ENCODE results near the gene NIPA2. TPM values are rescaled to one million over a fixed set of nuclear protein-coding genes. Genes with fewer than 3 reads are reported as not detected.

NIPA2 gene
- total and polyA plus RNA-seq, 5 donors from 2014 or later = 39.6 to 66.4 (median 56.8) TPM

GRCh38 chr15:22877607-22878006 is 39.1 kb downstream of the NIPA2 start:
- Histone ChIP-seq H3K4me1 (ENCODE audit: control insufficient read depth, insufficient read depth, low read length, poor library complexity, severe bottlenecking) (no peaks in the 10 kb centered on the region), H3K4me3 (ENCODE audit: low read depth, low read length) (no peak overlapping the region), H3K27ac (ENCODE audit: insufficient read depth, low read length, poor library complexity, severe bottlenecking) (no peak overlapping the region), H3K27me3 (ENCODE audit: control insufficient read depth, insufficient read depth, low read length) (no peaks in the 10 kb centered on the region), H3K36me3 (ENCODE audit: control insufficient read depth, insufficient read depth, low read length) (no peaks in the 10 kb centered on the region), H3K9me3 (ENCODE audit: control insufficient read depth in 2 of 2, low read length in 2 of 2) (no peaks in the 10 kb centered on the region)
- H3K27me3 Mint-ChIP-seq = no peaks in the 10 kb centered on the region
- DNase-seq = no peak
- H3K27ac Mint-ChIP-seq = no peak overlapping the region
- H3K4me1 Mint-ChIP-seq = no peaks in the 10 kb centered on the region
- no peak for ATAC-seq (ENCODE audit: low read depth in 2 of 2)
- H3K36me3 Mint-ChIP-seq = peaks cover 6% of the 10 kb centered on the region
- H3K9me3 Mint-ChIP-seq = peaks cover 0 to 1% (median 0%) of the 10 kb centered on the region in 7 donors
- H3K4me3 Mint-ChIP-seq = no peak overlapping the region

- Mint-ChIP-seq H3K4me3 (no peak overlapping the region), H3K36me3 (peaks cover 6% of the 10 kb centered on the region), H3K27me3 (no peaks in the 10 kb centered on the region), H3K4me1 (no peaks in the 10 kb centered on the region), H3K27ac (no peak overlapping the region), H3K9me3 (peaks cover 0 to 1% (median 0%) of the 10 kb centered on the region in 7 donors)
- H3K9me3 ChIP-seq (ENCODE audit: control insufficient read depth in 2 of 2, low read length in 2 of 2) = no peaks in the 10 kb centered on the region
- DNase-seq = no peak
- no peaks in the 10 kb centered on the region for H3K4me1 ChIP-seq (ENCODE audit: control insufficient read depth, insufficient read depth, low read length, poor library complexity, severe bottlenecking)
- H3K36me3 ChIP-seq (ENCODE audit: control insufficient read depth, insufficient read depth, low read length) = no peaks in the 10 kb centered on the region
- H3K4me3 ChIP-seq (ENCODE audit: low read depth, low read length) = no peak overlapping the region
- H3K27ac ChIP-seq (ENCODE audit: insufficient read depth, low read length, poor library complexity, severe bottlenecking) = no peak overlapping the region
- no peak for ATAC-seq (ENCODE audit: low read depth in 2 of 2)
- H3K27me3 ChIP-seq (ENCODE audit: control insufficient read depth, insufficient read depth, low read length) = no peaks in the 10 kb centered on the region
Measured at GRCh38 chr15:22878103-22878502, 39.6 kb downstream of the NIPA2 start.

GRCh38 chr15:22880068-22880980 is 41.9 kb downstream of the NIPA2 start:
- Mint-ChIP-seq H3K36me3 (peaks cover 6% of the 10 kb centered on the region), H3K4me3 (no peak overlapping the region), H3K4me1 (no peaks in the 10 kb centered on the region), H3K27ac (no peak overlapping the region), H3K9me3 (no peaks in the 10 kb centered on the region), H3K27me3 (no peaks in the 10 kb centered on the region)
- no peak overlapping the region for H3K27ac ChIP-seq (ENCODE audit: insufficient read depth, low read length, poor library complexity, severe bottlenecking)
- no peaks in the 10 kb centered on the region for H3K9me3 ChIP-seq (ENCODE audit: control insufficient read depth in 2 of 2, low read length in 2 of 2)
- DNase-seq = no peak
- H3K4me1 ChIP-seq (ENCODE audit: control insufficient read depth, insufficient read depth, low read length, poor library complexity, severe bottlenecking) = no peaks in the 10 kb centered on the region
- no peaks in the 10 kb centered on the region for H3K27me3 ChIP-seq (ENCODE audit: control insufficient read depth, insufficient read depth, low read length)
- no peaks in the 10 kb centered on the region for H3K36me3 ChIP-seq (ENCODE audit: control insufficient read depth, insufficient read depth, low read length)
- no peak overlapping the region for H3K4me3 ChIP-seq (ENCODE audit: low read depth, low read length)
- ATAC-seq (ENCODE audit: low read depth in 2 of 2) = no peak

GRCh38 chr15:22880981-22881738 is 42.7 kb downstream of the NIPA2 start:
- H3K27me3 ChIP-seq (ENCODE audit: control insufficient read depth, insufficient read depth, low read length) = no peaks in the 10 kb centered on the region
- Mint-ChIP-seq H3K27ac (no peak overlapping the region), H3K4me1 (no peaks in the 10 kb centered on the region), H3K9me3 (no peaks in the 10 kb centered on the region), H3K27me3 (no peaks in the 10 kb centered on the region), H3K36me3 (peaks cover 6% of the 10 kb centered on the region), H3K4me3 (no peak overlapping the region)
- no peaks in the 10 kb centered on the region for H3K4me1 ChIP-seq (ENCODE audit: control insufficient read depth, insufficient read depth, low read length, poor library complexity, severe bottlenecking)
- H3K9me3 ChIP-seq (ENCODE audit: control insufficient read depth in 2 of 2, low read length in 2 of 2) = no peaks in the 10 kb centered on the region
- no peaks in the 10 kb centered on the region for H3K36me3 ChIP-seq (ENCODE audit: control insufficient read depth, insufficient read depth, low read length)
- DNase-seq (no peak), ATAC-seq (ENCODE audit: low read depth in 2 of 2) (no peak)
- no peak overlapping the region for H3K4me3 ChIP-seq (ENCODE audit: low read depth, low read length)
- H3K27ac ChIP-seq (ENCODE audit: insufficient read depth, low read length, poor library complexity, severe bottlenecking) = no peak overlapping the region

- Mint-ChIP-seq H3K4me1 (no peaks in the 10 kb centered on the region), H3K9me3 (no peaks in the 10 kb centered on the region), H3K27ac (no peak overlapping the region), H3K4me3 (no peak overlapping the region), H3K36me3 (peaks cover 6% of the 10 kb centered on the region), H3K27me3 (no peaks in the 10 kb centered on the region)
- no peaks in the 10 kb centered on the region for H3K4me1 ChIP-seq (ENCODE audit: control insufficient read depth, insufficient read depth, low read length, poor library complexity, severe bottlenecking)
- H3K4me3 ChIP-seq (ENCODE audit: low read depth, low read length) = no peak overlapping the region
- DNase-seq (no peak), ATAC-seq (ENCODE audit: low read depth in 2 of 2) (no peak)
- no peaks in the 10 kb centered on the region for H3K9me3 ChIP-seq (ENCODE audit: control insufficient read depth in 2 of 2, low read length in 2 of 2)
- no peak overlapping the region for H3K27ac ChIP-seq (ENCODE audit: insufficient read depth, low read length, poor library complexity, severe bottlenecking)
- no peaks in the 10 kb centered on the region for H3K36me3 ChIP-seq (ENCODE audit: control insufficient read depth, insufficient read depth, low read length)
- H3K27me3 ChIP-seq (ENCODE audit: control insufficient read depth, insufficient read depth, low read length) = no peaks in the 10 kb centered on the region
Measured at GRCh38 chr15:22881739-22882440, 43.4 kb downstream of the NIPA2 start.

- Histone ChIP-seq H3K4me1 (ENCODE audit: control insufficient read depth, insufficient read depth, low read length, poor library complexity, severe bottlenecking) (no peaks in the 10 kb centered on the region), H3K36me3 (ENCODE audit: control insufficient read depth, insufficient read depth, low read length) (no peaks in the 10 kb centered on the region), H3K27me3 (ENCODE audit: control insufficient read depth, insufficient read depth, low read length) (no peaks in the 10 kb centered on the region), H3K9me3 (ENCODE audit: control insufficient read depth in 2 of 2, low read length in 2 of 2) (no peaks in the 10 kb centered on the region), H3K4me3 (ENCODE audit: low read depth, low read length) (no peak overlapping the region), H3K27ac (ENCODE audit: insufficient read depth, low read length, poor library complexity, severe bottlenecking) (no peak overlapping the region)
- no peak for DNase-seq
- Mint-ChIP-seq H3K4me1 (no peaks in the 10 kb centered on the region), H3K27ac (no peak overlapping the region), H3K9me3 (no peaks in the 10 kb centered on the region), H3K4me3 (no peak overlapping the region), H3K36me3 (peaks cover 4% of the 10 kb centered on the region), H3K27me3 (no peaks in the 10 kb centered on the region)
- no peak for ATAC-seq (ENCODE audit: low read depth in 2 of 2)
Measured at GRCh38 chr15:22883196-22883595, 44.7 kb downstream of the NIPA2 start.

- Mint-ChIP-seq H3K9me3 (no peaks in the 10 kb centered on the region), H3K4me3 (no peak overlapping the region), H3K36me3 (no peaks in the 10 kb centered on the region), H3K4me1 (no peaks in the 10 kb centered on the region), H3K27me3 (no peaks in the 10 kb centered on the region), H3K27ac (no peak overlapping the region)
- Histone ChIP-seq H3K27ac (ENCODE audit: insufficient read depth, low read length, poor library complexity, severe bottlenecking) (no peak overlapping the region), H3K36me3 (ENCODE audit: control insufficient read depth, insufficient read depth, low read length) (no peaks in the 10 kb centered on the region), H3K27me3 (ENCODE audit: control insufficient read depth, insufficient read depth, low read length) (no peaks in the 10 kb centered on the region), H3K4me3 (ENCODE audit: low read depth, low read length) (no peak overlapping the region), H3K4me1 (ENCODE audit: control insufficient read depth, insufficient read depth, low read length, poor library complexity, severe bottlenecking) (no peaks in the 10 kb centered on the region), H3K9me3 (ENCODE audit: control insufficient read depth in 2 of 2, low read length in 2 of 2) (no peaks in the 10 kb centered on the region)
- DNase-seq = peak in 1 of 3 donors; percentile 16
- ATAC-seq (ENCODE audit: low read depth in 2 of 2) = no peak
Measured at GRCh38 chr15:22884344-22884743, 45.9 kb downstream of the NIPA2 start.

Measured in CD4-positive, CD25-positive, alpha-beta regulatory T cell (primary cell).